GM12878 (cell line): ENCODE data around the gene B3GNT9. TPM values are rescaled to one million over a fixed set of nuclear protein-coding genes. Genes with fewer than 3 reads are reported as not detected.

ENCODE experiments used
- ATAC-seq: fragments of 200-7000 bp; cut with Tn5 transposase; 3 replicates; pipeline ENCODE4 v1.9.1; 2020; ENCODE audit warnings: mild to moderate bottlenecking, moderate library complexity
- BruUV-seq: library from RNA; stranded (reverse); fragments of 400-500 nt; replicated peaks from 2 replicates; lab custom pipeline; 2021; lab: Mats Ljungman, UMichigan
- CTCF ChIA-PET: fragments of 300-600 bp; sonication (Branson Sonifier 250); formaldehyde crosslinking; extraction: SDS; loops from one replicate; lab custom pipeline; 2021; ENCODE audit warnings: inconsistent platforms; lab: Yijun Ruan, JAX
- POLR2A ChIA-PET: fragments of 350-600 bp; formaldehyde crosslinking; extraction: SDS; loops from one replicate; lab custom pipeline; 2021; ENCODE audit warnings: inconsistent platforms; lab: Charles Lee
- RAD21 ChIA-PET: fragments of 300-600 bp; sonication (Branson Sonifier 250); formaldehyde crosslinking; loops from one replicate; lab custom pipeline; 2023; ENCODE audit warnings: antibody characterized with exemption; ENCODE audit not compliant: unreplicated experiment; lab: Charles Lee
- SMC1A ChIA-PET: fragments of 300-600 bp; sonication (Branson Sonifier 250); formaldehyde crosslinking; loops from one replicate; lab custom pipeline; 2023; ENCODE audit not compliant: unreplicated experiment, uncharacterized antibody; lab: Charles Lee
- DNase-seq: peaks from one replicate; pipeline ENCODE4 v3.0.0-alpha.2; 2011; ENCODE audit warnings: low read depth, low spot score
- FAIRE-seq: peaks from 3 replicates; lab custom pipeline; 2011; peaks lifted over from hg19 to GRCh38; lab: Jason Lieb, UNC
- H2AFZ ChIP-seq: 2 replicates; pipeline ENCODE4 v1.6.0; 2011; ENCODE audit warnings: low read depth, low read length, control low read depth; ENCODE audit not compliant: control insufficient read depth
- H3K27ac ChIP-seq: 2 replicates; pipeline ENCODE4 v1.5.1; 2011; ENCODE audit warnings: control low read depth; ENCODE audit not compliant: control insufficient read depth, insufficient read depth
- H3K27me3 ChIP-seq, 2 experiments: replicated peaks in 1 of 2; 2 replicates each; pipeline versions ENCODE4 v1.6.0 to v1.6.1; 2011; ENCODE audit warnings: low read length in 1 of 2; ENCODE audit not compliant: control insufficient read depth in 2 of 2, insufficient read depth in 2 of 2
- H3K36me3 ChIP-seq, 2 experiments: 2 replicates each; pipeline ENCODE4 v1.5.1; 2011; ENCODE audit warnings: low read length in 1 of 2; ENCODE audit not compliant: control insufficient read depth in 2 of 2, insufficient read depth in 2 of 2
- H3K4me1 ChIP-seq: 2 replicates; pipeline ENCODE4 v1.6.1; 2011; ENCODE audit warnings: mild to moderate bottlenecking, low read length, moderate library complexity, mixed read lengths; ENCODE audit not compliant: control insufficient read depth, insufficient read depth
- H3K4me2 ChIP-seq: 2 replicates; pipeline ENCODE4 v1.6.0; 2011; ENCODE audit warnings: control low read depth; ENCODE audit not compliant: control insufficient read depth, insufficient read depth
- H3K4me3 ChIP-seq: fragments of 200-600 bp; sonication (generic); 2 replicates; pipeline ENCODE4 v1.5.1; 2016
- H3K79me2 ChIP-seq: 2 replicates; pipeline ENCODE4 v1.6.0; 2011; ENCODE audit warnings: low read length; ENCODE audit not compliant: control insufficient read depth, insufficient read depth
- H3K9ac ChIP-seq: 2 replicates; pipeline ENCODE4 v1.8.0; 2011; ENCODE audit warnings: low read length, control low read depth, mixed read lengths; ENCODE audit not compliant: control insufficient read depth, insufficient read depth
- H3K9me3 ChIP-seq: replicated peaks from 3 replicates; pipeline ENCODE4 v1.5.1; 2011; ENCODE audit warnings: mild to moderate bottlenecking, low read length; ENCODE audit not compliant: control insufficient read depth, insufficient read depth
- H4K20me1 ChIP-seq: 2 replicates; pipeline ENCODE4 v1.6.0; 2011; ENCODE audit not compliant: control insufficient read depth, insufficient read depth
- CHD4 ChIP-seq: fragments of 200-600 bp; sonication (generic); IDR thresholded peaks from 2 replicates; pipeline ENCODE4 v1.6.1; 2016; ENCODE audit warnings: mild to moderate bottlenecking
- NFYA ChIP-seq: IDR thresholded peaks from 2 replicates; pipeline ENCODE4 v1.6.1; 2011; ENCODE audit warnings: low read depth, mild to moderate bottlenecking, low read length, improper control_type of control experiment, borderline replicate concordance
- POLR2A ChIP-seq: IDR thresholded peaks from 2 replicates; pipeline ENCODE4 v1.6.1; 2011; ENCODE audit warnings: low read depth, mild to moderate bottlenecking, low read length
- POU2F2 ChIP-seq: IDR thresholded peaks from 3 replicates; pipeline ENCODE4 v1.6.1; 2011; ENCODE audit warnings: low read depth, mild to moderate bottlenecking, low read length, borderline replicate concordance
- SIN3A ChIP-seq: IDR thresholded peaks from 2 replicates; pipeline ENCODE4 v1.6.1; 2012; ENCODE audit warnings: low read depth, low read length, improper control_type of control experiment
- TAF1 ChIP-seq: IDR thresholded peaks from 2 replicates; pipeline ENCODE4 v1.6.1; 2011; ENCODE audit warnings: mild to moderate bottlenecking, low read depth, low read length, borderline replicate concordance
- ZSCAN29 ChIP-seq: fragments of 450-650 bp; IDR thresholded peaks from 2 replicates; pipeline ENCODE4 v1.6.1; 2017; ENCODE audit warnings: mild to moderate bottlenecking, moderate library complexity
- WGBS: methylation state at CpG from one replicate; pipeline ENCODE4 v1.1.6; 2016; ENCODE audit warnings: low lambda C conversion rate; ENCODE audit not compliant: insufficient replicate concordance, insufficient coverage; ENCODE audit errors: missing lambda C conversion rate; 5-methylcytosine and 5-hydroxymethylcytosine counted together
- in situ Hi-C: fragments of 300-500 bp; cut with MboI; formaldehyde crosslinking; loops from 9 replicates; pipeline ENCODE4 v1.14.3; 2018; ENCODE audit warnings: mixed read lengths
- intact Hi-C: fragments of 100-400 bp; cut with micrococcal nuclease; formaldehyde crosslinking; loops from one replicate; pipeline ENCODE4 v1.14.2; 2022; ENCODE audit not compliant: unreplicated experiment
- polyA plus RNA-seq, 11 experiments: library from polyadenylated mRNA; depleted of rRNA in 4 of 11; unstranded in 6 of 11; stranded (reverse) in 5 of 11; fragments of >200 nt; fragmentation: Nextera tagmentation in 4 of 11; fragmentation: Illumina TruSeq in 1 of 11; extraction: Ambion mirVana in 4 of 11; extraction: Trizol in 1 of 11; gene quantifications; 1 replicate in 1 of 11; 2 replicates in 10 of 11; pipeline versions ENCODE4 v1.2.1 to v1.2.3, GENCODE V29; 2011 to 2016; ENCODE audit warnings: inconsistent platforms in 2 of 11, missing spikeins in 2 of 11, low read depth in 1 of 11
- total RNA-seq, 4 experiments: library from RNA; depleted of rRNA in 3 of 4; stranded (reverse); fragments of >200 nt in 3 of 4; fragmentation: Illumina TruSeq in 1 of 4; extraction: Trizol in 1 of 4; gene quantifications; 2 replicates each; pipeline versions ENCODE4 v1.2.1 to v1.2.3, GENCODE V29; 2013 to 2021
- TF ChIP-seq, protein P1 (sequence below): IDR thresholded peaks from 2 replicates; pipeline ENCODE4 v1.6.1; 2012; ENCODE audit warnings: low read depth, low read length, improper control_type of control experiment

B3GNT9 gene
- total and polyA plus RNA-seq, 10 of the 15 experiments (the other 5 are each of a cell fraction or from before 2014, with no cell fraction given), result 0.08 to 5.0 (median 1.9) TPM

DNA sequence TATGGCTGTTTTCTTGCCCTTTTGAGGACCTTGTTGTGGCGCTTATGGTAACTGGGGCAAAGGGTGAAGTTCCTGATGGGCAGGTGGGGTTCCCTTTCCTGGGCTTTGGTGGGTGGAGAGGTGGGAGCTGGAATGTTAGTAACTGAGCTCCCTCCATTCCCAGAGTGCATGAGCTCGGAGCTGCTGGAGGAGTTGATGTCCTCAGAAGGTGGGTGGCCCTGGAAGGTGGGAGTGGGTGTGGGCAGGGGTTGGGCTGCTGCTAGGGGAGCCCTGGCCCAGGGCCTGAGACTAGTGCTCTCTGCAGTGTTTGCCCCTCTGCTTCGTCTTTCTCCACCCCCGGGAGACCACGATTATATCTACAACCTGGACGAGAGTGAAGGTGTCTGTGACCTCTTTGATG, 46.9 kb upstream of the B3GNT9 start:
- Histone ChIP-seq H3K27me3 (no peaks in the 10 kb centered on the region), H3K79me2 (peaks cover 16% of the 10 kb centered on the region), H3K9me3 (no peaks in the 10 kb centered on the region), H3K27ac (no peak overlapping the region), H3K9ac (no peak overlapping the region), H3K4me2 (no peak overlapping the region), H4K20me1 (peaks cover 7% of the 10 kb centered on the region), H2AFZ (no peak overlapping the region), H3K4me1 (peaks cover 5% of the 10 kb centered on the region; the same call in 1 of the 2 replicates), H3K4me3 (no peak overlapping the region), H3K36me3 (peaks cover 22 to 49% of the 10 kb centered on the region in 2 experiments)
- DNase-seq, result no peak
- ChIA-PET SMC1A (interaction anchor here (1.2 kb wide), 1 partner anchor 16 kb away, joined by 3 read pairs; no protein-coding TSS in a partner anchor), POLR2A (interaction anchor here (0.6 to 1.0 kb wide), 2 partner anchors 8 to 430 kb away, joined by 3 read pairs; no protein-coding TSS in a partner anchor), CTCF (interaction anchor here (0.7 to 2.0 kb wide), 16 partner anchors 8 to 244 kb away, joined by 3 to 13 read pairs (median 4); partner anchors contain the start of gene TMEM208), RAD21 (interaction anchor here (1.1 to 1.3 kb wide), 2 partner anchors 29 to 49 kb away, joined by 3 read pairs; partner anchors contain the start of gene FHOD1)
- intact Hi-C loops, result no loop called here
- in situ Hi-C loops, result no loop called here
- TF ChIP-seq ZSCAN29 (no peak), SIN3A (no peak), TAF1 (no peak), POLR2A (peak; percentile 30; the same call in 1 of the 2 replicates), CHD4 (no peak), NFYA (no peak), POU2F2 (no peak)
- TF ChIP-seq, protein P1, sequence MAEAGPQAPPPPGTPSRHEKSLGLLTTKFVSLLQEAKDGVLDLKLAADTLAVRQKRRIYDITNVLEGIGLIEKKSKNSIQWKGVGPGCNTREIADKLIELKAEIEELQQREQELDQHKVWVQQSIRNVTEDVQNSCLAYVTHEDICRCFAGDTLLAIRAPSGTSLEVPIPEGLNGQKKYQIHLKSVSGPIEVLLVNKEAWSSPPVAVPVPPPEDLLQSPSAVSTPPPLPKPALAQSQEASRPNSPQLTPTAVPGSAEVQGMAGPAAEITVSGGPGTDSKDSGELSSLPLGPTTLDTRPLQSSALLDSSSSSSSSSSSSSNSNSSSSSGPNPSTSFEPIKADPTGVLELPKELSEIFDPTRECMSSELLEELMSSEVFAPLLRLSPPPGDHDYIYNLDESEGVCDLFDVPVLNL, result no peak
- no TSS peak for BruUV-seq
- no peak for FAIRE-seq
- WGBS, result 77% methylated on average over 6 of the region's 6 CpGs
- ATAC-seq, result no peak
